ENCODE data around the gene DPP9. TPM values are rescaled to one million over a fixed set of nuclear protein-coding genes. Genes with fewer than 3 reads are reported as not detected.

The DPP9 gene
- total RNA-seq, 1 donor from 2014 or later: 53.8 TPM

DNA sequence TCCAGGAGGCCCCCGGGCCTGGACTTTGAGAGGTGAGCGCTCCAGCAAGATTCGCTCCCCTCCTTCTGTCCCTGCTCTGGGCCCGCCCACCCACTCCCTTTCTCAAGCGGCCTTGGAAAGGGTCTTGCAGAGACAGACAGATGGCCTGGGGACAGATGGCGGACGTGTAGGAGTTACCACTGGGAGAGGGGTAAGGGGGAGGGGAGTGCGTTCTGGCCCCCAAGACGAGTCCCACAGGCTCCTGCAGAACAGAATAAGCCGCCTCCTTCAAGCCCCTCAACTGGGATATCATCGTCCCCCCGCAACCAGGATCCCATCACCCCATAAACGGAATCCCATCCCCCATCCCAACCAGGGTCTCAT lies 87.9 kb downstream of the DPP9 start:
- H3K36me3 ChIP-seq: no peaks in the 10 kb centered on the region
- TF ChIP-seq POLR2A (IDR thresholded peaks at IDR 0.05) (no peak), POLR2AphosphoS5 (IDR thresholded peaks at IDR 0.05; ENCODE audit: insufficient read depth in 1 of 2, low read depth in 1 of 2) (no peak), CTCF (IDR thresholded peaks at IDR 0.05) (no peak)
- intact Hi-C loops (cut with DNase I): loop anchor here (5.0 kb wide), 1 partner anchor 58 kb away; no protein-coding TSS in a partner anchor
- DNase-seq (ENCODE audit: extremely low spot score in 2 of 2): no peak
- no peaks in the 10 kb centered on the region for H3K9me3 ChIP-seq
- peaks cover 41% of the 10 kb centered on the region for H3K4me1 ChIP-seq
- H3K27me3 ChIP-seq: no peaks in the 10 kb centered on the region
- peak overlapping the region; percentile 43 for H3K4me3 ChIP-seq
- no peak overlapping the region for H3K27ac ChIP-seq

- Histone ChIP-seq H3K36me3 (no peaks in the 10 kb centered on the region), H3K4me3 (no peak overlapping the region), H3K27me3 (no peaks in the 10 kb centered on the region), H3K9me3 (no peaks in the 10 kb centered on the region), H3K4me1 (peaks cover 22% of the 10 kb centered on the region), H3K27ac (no peak overlapping the region)
- TF ChIP-seq CTCF (IDR thresholded peaks at IDR 0.05) (peak in 1 of 3 experiments; percentile 61), POLR2A (IDR thresholded peaks at IDR 0.05) (no peak)
- no peak for DNase-seq (ENCODE audit: extremely low spot score in 2 of 2)
- intact Hi-C loops (cut with DNase I): no loop called here
These were observed 90.3 kb downstream of the DPP9 start for GRCh38 chr19:4633140-4633967.

Small RNAs within 50 kb of the gene (microRNA-seq; reads per million reads assigned to microRNA genes)
- gene MIR7-3 (ENCODE audit: borderline number of aligned reads, borderline replicate concordance): not detected

Small RNAs within 50 kb of the gene (small RNA-seq; reads per million reads assigned to genes)
- gene MIR7-3: not detected

Other genes starting within 250 kb of the DPP9 start
- 69.5 TPM for gene PLIN4, start 205.4 kb downstream of the DPP9 start, total RNA-seq
- 8.8 TPM for gene PLIN5, start 188.6 kb downstream of the DPP9 start, total RNA-seq
- gene LRG1, start 183.8 kb downstream of the DPP9 start, total RNA-seq: 6.9 TPM
- 8.3 TPM for gene SEMA6B, start 164.2 kb downstream of the DPP9 start, total RNA-seq
- gene TNFAIP8L1, start 84.3 kb downstream of the DPP9 start, total RNA-seq: 13.0 TPM
- 33.4 TPM for gene MYDGF, start 53.5 kb downstream of the DPP9 start, total RNA-seq
- 16.2 TPM for gene FEM1A, start 67.9 kb upstream of the DPP9 start, total RNA-seq
- gene TICAM1, start 107.9 kb upstream of the DPP9 start, total RNA-seq: 16.5 TPM
- gene PLIN3, start 143.8 kb upstream of the DPP9 start, total RNA-seq: 93.8 TPM
- 0.98 TPM for gene ARRDC5, start 179.1 kb upstream of the DPP9 start, total RNA-seq
- 2.0 TPM for gene UHRF1, start 185.7 kb upstream of the DPP9 start, total RNA-seq
- 59.7 TPM for gene KDM4B, start 245.3 kb upstream of the DPP9 start, total RNA-seq